Measurements from ENCODE around the gene SARM1. TPM values are rescaled to one million over a fixed set of nuclear protein-coding genes. Genes with fewer than 3 reads are reported as not detected.
A peak's percentile ranks its signal among the peaks of the same experiment; 100 is the strongest.
"Not testable (repeated sequence)": the region's sequence is repeated elsewhere in the genome, so short reads cannot be mapped to it uniquely, and the experiment has no call there.

The SARM1 gene
- total RNA-seq, 1 experiment from 2014 or later = 33.1 TPM

DNA sequence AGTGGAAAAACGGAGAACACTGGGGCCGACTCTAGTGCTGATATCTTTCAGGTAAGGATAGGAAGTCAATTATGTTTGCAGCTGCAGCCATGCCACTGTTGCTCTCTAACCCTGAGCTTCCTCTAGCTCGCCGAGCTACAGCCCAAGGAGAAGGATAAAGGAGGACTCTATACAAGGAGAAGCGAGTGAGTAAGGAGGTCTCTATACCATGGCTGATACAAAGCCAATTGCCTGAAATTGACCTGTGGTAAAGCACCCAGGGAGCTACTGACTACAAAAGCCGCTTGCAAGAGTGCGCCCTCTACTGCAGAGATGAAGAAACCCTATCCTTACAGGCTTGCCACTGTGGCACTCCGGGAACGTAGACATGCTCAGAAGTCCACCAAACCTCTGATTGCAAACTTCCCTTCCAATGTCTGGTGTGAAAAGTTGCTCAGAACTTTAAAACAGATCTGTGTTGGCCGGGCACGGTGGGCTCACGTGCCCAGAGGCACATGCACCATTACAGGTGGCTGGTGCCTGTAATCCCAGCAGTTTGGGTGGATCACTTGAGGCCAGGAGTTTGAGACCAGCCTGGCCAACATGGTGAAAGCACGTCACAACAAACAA, 45.3 kb downstream of the SARM1 start:
- H3K4me3 ChIP-seq = no peak overlapping the region
- peak; percentile 57 for DNase-seq
- no peaks in the 10 kb centered on the region for H3K9me3 ChIP-seq
- H3K27me3 ChIP-seq = no peaks in the 10 kb centered on the region
- H3K36me3 ChIP-seq = no peaks in the 10 kb centered on the region

DNA sequence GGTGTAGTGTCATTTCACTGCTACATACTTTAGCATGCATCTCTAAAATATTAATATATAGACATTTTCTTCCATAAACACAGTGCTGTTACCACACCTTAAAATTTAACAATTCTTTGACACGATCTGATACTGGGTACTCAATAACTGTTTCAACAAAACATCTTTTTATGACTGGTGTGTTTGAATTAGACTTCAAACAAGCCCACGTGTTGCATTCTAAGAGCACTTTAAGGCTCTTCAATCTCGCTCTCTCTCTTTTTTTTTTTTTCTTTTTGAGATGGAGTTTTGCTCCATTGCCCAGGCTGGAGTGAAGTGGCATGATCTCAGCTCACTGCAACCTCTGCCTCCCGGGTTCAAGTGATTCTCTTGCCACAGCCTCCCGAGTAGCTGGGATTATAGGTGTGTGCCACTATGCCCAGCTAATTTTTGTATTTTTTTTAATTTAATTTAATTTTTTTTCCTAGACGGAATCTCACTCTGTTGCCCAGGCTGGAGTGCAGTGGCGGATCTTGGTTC, 50.4 kb downstream of the SARM1 start:
- Histone ChIP-seq H3K36me3 (no peaks in the 10 kb centered on the region), H3K9me3 (no peaks in the 10 kb centered on the region), H3K27me3 (no peaks in the 10 kb centered on the region), H3K4me3 (no peak overlapping the region)
- no peak for DNase-seq

DNA sequence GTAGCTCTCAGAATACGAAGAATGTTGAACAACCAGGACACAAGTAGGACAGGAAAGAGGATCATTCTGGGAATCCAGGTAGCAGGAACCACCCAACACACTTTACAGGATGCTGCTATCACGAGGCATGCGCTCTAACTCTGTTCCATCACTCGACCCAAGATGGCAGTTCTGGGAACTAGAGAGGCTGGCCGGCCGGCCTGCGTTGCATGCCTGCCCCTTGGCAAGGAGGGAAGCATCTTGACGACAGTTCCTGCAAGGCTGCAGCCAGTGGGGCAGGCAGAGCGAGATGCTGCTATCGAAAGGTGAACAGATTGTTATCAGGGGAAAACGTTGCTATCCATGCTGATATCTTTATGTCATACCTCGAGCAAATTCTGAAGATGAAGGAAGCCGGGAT, 53.7 kb downstream of the SARM1 start:
- Histone ChIP-seq H3K36me3 (no peaks in the 10 kb centered on the region), H3K9me3 (no peaks in the 10 kb centered on the region), H3K27me3 (no peaks in the 10 kb centered on the region), H3K4me3 (no peak overlapping the region)
- DNase-seq = no peak

DNA sequence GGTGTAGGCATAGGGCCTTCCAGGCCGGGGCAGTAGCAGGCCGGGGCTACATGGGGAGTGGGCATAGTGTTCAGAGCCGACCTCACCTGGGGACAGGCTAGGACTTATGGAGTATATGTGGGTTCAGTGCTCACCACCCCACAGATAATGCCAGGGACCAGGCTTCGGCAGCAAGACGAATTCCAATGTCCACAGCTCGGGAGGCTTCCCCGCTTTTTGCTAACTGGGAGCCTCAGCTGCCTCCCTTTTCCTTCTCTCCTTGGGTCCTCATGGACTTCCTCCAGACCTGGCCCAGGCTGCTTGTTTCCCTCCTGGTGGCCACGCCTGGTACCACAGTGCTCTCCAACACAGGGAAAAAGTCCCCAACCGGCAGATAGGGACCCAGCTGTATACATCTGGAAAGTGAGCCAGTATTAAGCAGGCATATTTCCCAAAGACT, 54.6 kb downstream of the SARM1 start:
- no peaks in the 10 kb centered on the region for H3K27me3 ChIP-seq
- no peaks in the 10 kb centered on the region for H3K9me3 ChIP-seq
- no peaks in the 10 kb centered on the region for H3K36me3 ChIP-seq
- no peak for DNase-seq
- no peak overlapping the region for H3K4me3 ChIP-seq

DNA sequence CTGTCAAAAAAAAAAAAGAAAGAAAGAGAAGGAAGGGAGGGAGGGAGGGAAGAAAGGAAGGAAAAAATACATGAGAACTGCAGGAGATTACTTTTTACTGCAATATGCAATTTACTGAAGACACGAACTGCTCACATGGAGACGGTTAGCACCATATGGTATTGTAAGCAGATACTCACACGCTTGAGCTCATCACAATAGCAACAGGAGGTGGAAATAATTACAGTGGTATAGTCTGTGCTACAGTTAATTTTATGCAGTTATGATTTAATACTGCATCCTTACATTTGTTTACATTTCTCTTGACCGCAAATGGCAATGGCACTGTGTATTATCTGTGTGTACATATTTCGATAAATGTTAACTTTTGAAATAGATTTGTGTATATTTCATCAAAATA, 55.9 kb downstream of the SARM1 start:
- no peaks in the 10 kb centered on the region for H3K9me3 ChIP-seq
- no peak for DNase-seq
- H3K27me3 ChIP-seq = peaks cover 3% of the 10 kb centered on the region; the same call in 1 of the 2 replicates
- H3K36me3 ChIP-seq = no peaks in the 10 kb centered on the region
- H3K4me3 ChIP-seq = no peak overlapping the region

DNA sequence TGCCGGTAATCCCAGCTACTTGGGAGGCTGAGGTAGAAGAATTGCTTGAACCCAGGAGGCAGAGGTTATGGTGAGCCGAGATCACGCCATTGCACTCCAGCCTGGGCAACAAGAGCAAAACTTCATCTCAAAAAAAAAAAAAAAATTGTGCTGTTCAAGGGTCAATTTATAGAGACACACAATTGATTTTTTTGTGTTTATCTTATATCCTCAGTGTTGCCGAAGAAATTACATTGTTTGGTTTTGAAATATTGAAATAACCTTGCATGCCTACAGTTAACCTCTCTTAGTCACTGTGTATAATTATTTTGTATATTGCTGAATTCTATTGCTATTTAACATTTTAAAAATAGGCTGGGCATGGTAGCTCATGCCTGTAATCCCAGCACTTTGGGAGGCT, 56.5 kb downstream of the SARM1 start:
- not testable (repeated sequence) for H3K4me3 ChIP-seq, DNase-seq, H3K36me3 ChIP-seq, H3K27me3 ChIP-seq, H3K9me3 ChIP-seq

DNA sequence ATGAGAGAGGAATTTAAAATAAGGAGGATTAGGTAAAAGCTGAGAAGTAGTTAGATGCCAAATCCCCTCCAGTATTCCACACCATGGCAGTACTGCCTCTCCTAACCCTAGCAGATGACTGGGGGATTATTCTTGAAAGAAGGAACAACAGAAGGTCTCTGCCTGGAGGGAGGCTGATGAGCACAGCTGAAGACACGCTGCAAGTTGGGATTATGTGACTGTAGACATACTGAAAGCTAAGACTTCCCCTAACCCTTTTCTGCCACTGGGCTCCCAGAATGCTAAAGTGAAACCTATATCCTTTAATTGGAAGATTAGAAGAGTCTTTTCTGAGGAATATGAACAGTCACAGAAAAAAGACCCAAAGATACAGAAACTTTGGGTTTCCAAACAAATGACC, 62.2 kb downstream of the SARM1 start:
- DNase-seq = no peak
- Histone ChIP-seq H3K27me3 (peaks cover 11% of the 10 kb centered on the region), H3K9me3 (no peaks in the 10 kb centered on the region), H3K36me3 (no peaks in the 10 kb centered on the region), H3K4me3 (no peak overlapping the region)

DNA sequence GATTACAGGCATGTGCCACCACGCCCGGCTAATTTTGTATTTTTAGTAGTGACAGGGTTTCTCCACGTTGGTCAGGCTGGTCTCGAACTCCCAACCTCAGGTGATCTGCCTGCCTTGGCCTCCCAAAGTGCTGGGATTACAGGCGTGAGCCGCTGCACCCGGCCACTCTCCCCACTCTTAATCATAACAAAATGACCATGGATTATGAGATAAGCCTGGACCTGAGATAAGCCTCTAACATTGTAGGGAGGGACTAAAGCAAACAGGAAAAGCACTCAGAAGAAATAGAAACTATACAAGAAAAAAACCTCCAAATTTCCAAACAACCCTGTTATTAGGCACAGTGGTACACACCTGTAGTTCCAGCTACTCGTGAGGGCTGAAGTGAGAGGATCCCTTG, 62.8 kb downstream of the SARM1 start:
- DNase-seq, H3K36me3 ChIP-seq: not testable (repeated sequence)

DNA sequence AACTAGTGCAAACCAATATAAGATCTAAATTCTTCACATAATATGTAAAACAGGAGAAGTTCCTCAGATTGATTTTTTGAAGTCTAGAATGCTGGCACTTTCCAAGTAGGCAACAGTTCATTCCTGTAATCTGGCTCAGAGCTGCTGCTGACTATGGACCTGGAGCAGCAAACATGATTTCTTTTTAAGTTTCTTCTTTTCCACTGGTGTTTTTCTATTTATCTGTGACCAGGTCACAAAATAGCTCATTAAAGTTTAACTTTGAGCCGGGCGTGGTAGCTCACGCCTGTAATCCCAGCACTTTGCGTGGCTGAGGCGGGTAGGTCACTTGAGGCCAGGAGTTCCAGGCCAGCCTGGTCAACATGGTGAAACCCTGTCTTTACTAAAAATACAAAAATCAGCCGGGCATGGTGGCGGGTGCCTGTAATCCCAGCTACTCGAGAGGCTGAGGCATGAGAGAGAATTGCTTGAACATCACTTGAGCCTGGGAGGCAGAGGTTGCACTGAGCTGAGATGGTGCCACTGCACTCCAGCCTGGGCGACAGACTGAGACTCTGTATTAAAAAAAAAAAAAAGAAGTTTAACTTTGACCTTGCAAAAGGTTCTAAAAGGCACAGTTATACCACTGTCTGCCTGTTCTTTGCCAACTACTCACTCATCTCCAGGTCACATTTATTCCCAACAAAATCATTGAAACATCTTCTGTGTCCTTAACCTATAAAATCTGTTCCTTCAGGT, 72.6 kb downstream of the SARM1 start:
- H3K4me3 ChIP-seq = no peak overlapping the region

More for the DNA sequence above, 62.8 kb downstream of the SARM1 start:
- not testable (repeated sequence) for H3K9me3 ChIP-seq, H3K4me3 ChIP-seq
- peaks cover 11% of the 10 kb centered on the region for H3K27me3 ChIP-seq

DNA sequence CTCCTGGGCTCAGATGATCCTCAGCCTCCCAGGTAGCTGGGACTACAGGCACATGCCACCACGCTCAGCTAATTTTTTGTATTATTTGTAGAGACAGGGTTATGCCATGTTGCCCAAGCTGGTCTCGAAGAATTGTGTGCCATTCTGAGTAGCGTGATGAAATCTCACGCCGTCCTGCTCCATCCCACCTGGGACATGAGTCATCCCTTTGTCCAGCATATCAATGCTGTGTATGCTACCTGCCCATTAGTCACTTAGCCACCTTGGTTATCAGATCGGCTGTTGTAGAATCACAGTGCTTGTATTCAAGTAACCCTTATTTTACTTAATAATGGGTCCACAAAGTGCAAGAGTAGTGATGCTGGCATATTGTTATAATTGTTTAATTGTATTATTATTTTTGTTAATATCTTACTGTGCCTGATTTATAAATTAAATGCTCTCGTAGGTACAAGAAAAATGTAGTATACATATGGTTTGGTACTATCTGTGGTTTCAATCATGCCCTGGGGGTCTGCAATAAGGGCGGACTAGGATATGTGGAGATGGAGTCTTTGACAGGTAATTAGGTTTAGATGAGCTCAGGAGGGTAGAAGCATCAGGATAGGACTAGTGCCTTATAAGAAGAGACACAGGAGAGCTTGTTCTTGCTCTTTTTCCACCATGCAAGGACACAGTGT, 75.4 kb downstream of the SARM1 start:
- Histone ChIP-seq H3K36me3 (no peaks in the 10 kb centered on the region), H3K27me3 (peaks cover 13% of the 10 kb centered on the region; the same call in 1 of the 2 replicates), H3K4me3 (no peak overlapping the region), H3K9me3 (peaks cover 14% of the 10 kb centered on the region)
- no peak for DNase-seq

More for the DNA sequence above, 72.6 kb downstream of the SARM1 start:
- peaks cover 9% of the 10 kb centered on the region for H3K27me3 ChIP-seq
- no peak for DNase-seq
- peaks cover 8% of the 10 kb centered on the region; the same call in 1 of the 2 replicates for H3K9me3 ChIP-seq
- H3K36me3 ChIP-seq = no peaks in the 10 kb centered on the region

DNA sequence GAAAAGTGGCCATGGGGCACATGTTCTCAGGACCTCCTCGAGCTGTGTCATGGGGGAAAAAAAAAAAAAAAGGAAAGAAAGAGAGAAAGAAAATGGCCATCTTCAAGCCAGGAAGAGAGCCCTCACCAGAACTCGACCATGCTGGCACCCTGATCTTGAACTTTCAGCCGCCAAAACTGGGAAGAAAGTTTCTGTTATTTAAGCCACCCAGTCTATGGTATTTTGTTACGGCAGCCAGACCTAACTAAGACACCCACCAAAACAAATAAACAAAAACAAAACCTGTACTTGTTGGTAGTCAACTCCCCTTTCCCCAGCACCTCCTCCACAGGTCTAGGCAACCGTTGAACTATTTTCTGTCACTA, 75.9 kb downstream of the SARM1 start:
- DNase-seq = no peak
- Histone ChIP-seq H3K27me3 (peaks cover 13% of the 10 kb centered on the region; the same call in 1 of the 2 replicates), H3K9me3 (peaks cover 14% of the 10 kb centered on the region), H3K4me3 (no peak overlapping the region), H3K36me3 (no peaks in the 10 kb centered on the region)

DNA sequence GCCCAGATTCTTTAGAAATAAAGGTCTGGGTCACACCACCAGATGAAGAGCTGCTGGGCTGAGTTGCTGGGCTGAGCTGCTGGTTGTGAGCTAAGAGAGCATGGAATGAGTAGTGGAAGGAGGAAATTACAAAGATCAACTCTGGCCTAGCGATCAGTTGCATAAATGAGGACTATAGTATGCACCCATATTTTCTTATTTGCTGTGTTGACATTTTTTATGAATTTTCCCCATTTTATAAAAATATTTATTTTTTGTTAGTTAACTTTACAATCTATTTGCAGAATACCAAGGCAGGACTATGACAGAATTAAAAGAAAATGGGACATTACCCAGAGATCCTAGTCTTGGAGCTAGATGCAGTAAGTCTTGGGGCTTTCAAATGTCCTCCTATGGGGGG, 78.4 kb downstream of the SARM1 start:
- Histone ChIP-seq H3K36me3 (no peaks in the 10 kb centered on the region), H3K9me3 (peaks cover 14% of the 10 kb centered on the region), H3K4me3 (no peak overlapping the region), H3K27me3 (peaks cover 16% of the 10 kb centered on the region; the same call in 1 of the 2 replicates)
- no peak for DNase-seq

Other genes with a start within 250 kb of the SARM1 start
- 73.3 and 118 TPM in 2 replicates for gene TMEM97, start 52.5 kb upstream of the SARM1 start, total RNA-seq (2014; rRNA removed; shearing (Covaris generic); ENCODE audit: low replicate concordance)
- 41.9 and 64.9 TPM in 2 replicates for gene IFT20, start 36.2 kb upstream of the SARM1 start, total RNA-seq (2014; rRNA removed; shearing (Covaris generic); ENCODE audit: low replicate concordance)
- 29.2 and 31.9 TPM in 2 replicates for gene TNFAIP1, start 35.9 kb upstream of the SARM1 start, total RNA-seq (2014; rRNA removed; shearing (Covaris generic); ENCODE audit: low replicate concordance)
- 161 and 244 TPM in 2 replicates for gene POLDIP2, start 14.2 kb upstream of the SARM1 start, total RNA-seq (2014; rRNA removed; shearing (Covaris generic); ENCODE audit: low replicate concordance)
- gene SEBOX, start 6.5 kb upstream of the SARM1 start, total RNA-seq (2014; rRNA removed; shearing (Covaris generic); ENCODE audit: low replicate concordance) = not detected in 2 replicates
- gene VTN, start 1.4 kb upstream of the SARM1 start, total RNA-seq (2014; rRNA removed; shearing (Covaris generic); ENCODE audit: low replicate concordance) = 3.3 TPM in 1 of 2 replicates, not detected in the other
- gene SLC46A1, start 34.5 kb downstream of the SARM1 start, total RNA-seq (2014; rRNA removed; shearing (Covaris generic); ENCODE audit: low replicate concordance) = 2.7 and 13.6 TPM in 2 replicates
- gene SLC13A2, start 102.0 kb downstream of the SARM1 start, total RNA-seq (2014; rRNA removed; shearing (Covaris generic); ENCODE audit: low replicate concordance) = not detected in 2 replicates
- gene FOXN1, start 134.7 kb downstream of the SARM1 start, total RNA-seq (2014; rRNA removed; shearing (Covaris generic); ENCODE audit: low replicate concordance) = not detected in 2 replicates
- gene UNC119, start 180.9 kb downstream of the SARM1 start, total RNA-seq (2014; rRNA removed; shearing (Covaris generic); ENCODE audit: low replicate concordance) = 20.8 and 36.4 TPM in 2 replicates
- 29.5 and 65.1 TPM in 2 replicates for gene PIGS, start 199.8 kb downstream of the SARM1 start, total RNA-seq (2014; rRNA removed; shearing (Covaris generic); ENCODE audit: low replicate concordance)
- 1.1 TPM in 1 of 2 replicates, not detected in the other for gene ALDOC, start 205.2 kb downstream of the SARM1 start, total RNA-seq (2014; rRNA removed; shearing (Covaris generic); ENCODE audit: low replicate concordance)
- gene SPAG5, start 227.3 kb downstream of the SARM1 start, total RNA-seq (2014; rRNA removed; shearing (Covaris generic); ENCODE audit: low replicate concordance) = 45.1 and 82.9 TPM in 2 replicates
- 0.79 and 1.3 TPM in 2 replicates for gene RSKR, start 242.5 kb downstream of the SARM1 start, total RNA-seq (2014; rRNA removed; shearing (Covaris generic); ENCODE audit: low replicate concordance)

Data from MG63 (cell line).